DND-41 (cell line): Measurements from ENCODE around the gene CCBE1.

Experiments
- EZH2 ChIP-seq: IDR thresholded peaks from 3 replicates; pipeline ENCODE4 v1.6.1; 2012; ENCODE audit warnings: borderline replicate concordance, low read depth, mild to moderate bottlenecking, moderate library complexity, low read length, inconsistent platforms; ENCODE audit not compliant: severe bottlenecking
- TF ChIP-seq, protein P1 (sequence below): IDR thresholded peaks from 2 replicates; pipeline ENCODE4 v1.5.1; 2012; ENCODE audit warnings: borderline replicate concordance, low read length, moderate library complexity, mild to moderate bottlenecking; ENCODE audit not compliant: poor library complexity, severe bottlenecking; ENCODE audit errors: extremely low read depth

DNA sequence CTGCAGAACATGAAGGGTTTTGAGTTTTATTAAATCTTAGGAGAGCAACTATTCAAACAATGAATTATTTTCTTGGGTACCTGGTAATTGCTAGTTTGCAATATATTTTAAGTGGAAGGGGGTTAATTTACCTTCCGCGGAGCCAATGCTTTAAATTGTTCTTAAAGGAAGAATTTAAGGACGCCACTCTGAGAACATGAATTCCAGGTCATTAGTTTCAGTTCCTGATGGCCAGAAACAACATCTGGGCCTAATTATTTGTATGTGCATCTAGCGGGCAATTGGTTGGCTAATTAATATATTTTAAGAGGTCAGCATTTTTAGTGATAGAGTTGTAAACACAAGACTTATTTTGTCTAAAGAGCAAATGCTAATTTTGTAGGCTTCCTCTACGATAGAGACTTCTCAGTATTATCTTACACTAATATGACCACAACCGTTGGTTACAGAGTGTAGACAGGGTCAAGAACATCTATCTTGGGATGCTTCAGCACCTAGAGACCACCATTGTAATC, 40.8 kb downstream of the CCBE1 start:
- TF ChIP-seq, protein P1, sequence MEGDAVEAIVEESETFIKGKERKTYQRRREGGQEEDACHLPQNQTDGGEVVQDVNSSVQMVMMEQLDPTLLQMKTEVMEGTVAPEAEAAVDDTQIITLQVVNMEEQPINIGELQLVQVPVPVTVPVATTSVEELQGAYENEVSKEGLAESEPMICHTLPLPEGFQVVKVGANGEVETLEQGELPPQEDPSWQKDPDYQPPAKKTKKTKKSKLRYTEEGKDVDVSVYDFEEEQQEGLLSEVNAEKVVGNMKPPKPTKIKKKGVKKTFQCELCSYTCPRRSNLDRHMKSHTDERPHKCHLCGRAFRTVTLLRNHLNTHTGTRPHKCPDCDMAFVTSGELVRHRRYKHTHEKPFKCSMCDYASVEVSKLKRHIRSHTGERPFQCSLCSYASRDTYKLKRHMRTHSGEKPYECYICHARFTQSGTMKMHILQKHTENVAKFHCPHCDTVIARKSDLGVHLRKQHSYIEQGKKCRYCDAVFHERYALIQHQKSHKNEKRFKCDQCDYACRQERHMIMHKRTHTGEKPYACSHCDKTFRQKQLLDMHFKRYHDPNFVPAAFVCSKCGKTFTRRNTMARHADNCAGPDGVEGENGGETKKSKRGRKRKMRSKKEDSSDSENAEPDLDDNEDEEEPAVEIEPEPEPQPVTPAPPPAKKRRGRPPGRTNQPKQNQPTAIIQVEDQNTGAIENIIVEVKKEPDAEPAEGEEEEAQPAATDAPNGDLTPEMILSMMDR, result no peak
- TF ChIP-seq EZH2, result no peak
